Stimulated activated CD4-positive, alpha-beta T cell treated with anti-CD3 and anti-CD28 coated beads, Interleukin-15, amount 100 ng/mL, for 1 hour (primary cell): ENCODE measurements around the gene PLCD3.

Experiments used
- DNase-seq, 2 donors: peaks; one replicate each; pipeline ENCODE4 v3.0.0-alpha.2; 2020; ENCODE audit warnings: low read depth in 1 of 2, low spot score in 1 of 2

PLCD3 gene

DNA sequence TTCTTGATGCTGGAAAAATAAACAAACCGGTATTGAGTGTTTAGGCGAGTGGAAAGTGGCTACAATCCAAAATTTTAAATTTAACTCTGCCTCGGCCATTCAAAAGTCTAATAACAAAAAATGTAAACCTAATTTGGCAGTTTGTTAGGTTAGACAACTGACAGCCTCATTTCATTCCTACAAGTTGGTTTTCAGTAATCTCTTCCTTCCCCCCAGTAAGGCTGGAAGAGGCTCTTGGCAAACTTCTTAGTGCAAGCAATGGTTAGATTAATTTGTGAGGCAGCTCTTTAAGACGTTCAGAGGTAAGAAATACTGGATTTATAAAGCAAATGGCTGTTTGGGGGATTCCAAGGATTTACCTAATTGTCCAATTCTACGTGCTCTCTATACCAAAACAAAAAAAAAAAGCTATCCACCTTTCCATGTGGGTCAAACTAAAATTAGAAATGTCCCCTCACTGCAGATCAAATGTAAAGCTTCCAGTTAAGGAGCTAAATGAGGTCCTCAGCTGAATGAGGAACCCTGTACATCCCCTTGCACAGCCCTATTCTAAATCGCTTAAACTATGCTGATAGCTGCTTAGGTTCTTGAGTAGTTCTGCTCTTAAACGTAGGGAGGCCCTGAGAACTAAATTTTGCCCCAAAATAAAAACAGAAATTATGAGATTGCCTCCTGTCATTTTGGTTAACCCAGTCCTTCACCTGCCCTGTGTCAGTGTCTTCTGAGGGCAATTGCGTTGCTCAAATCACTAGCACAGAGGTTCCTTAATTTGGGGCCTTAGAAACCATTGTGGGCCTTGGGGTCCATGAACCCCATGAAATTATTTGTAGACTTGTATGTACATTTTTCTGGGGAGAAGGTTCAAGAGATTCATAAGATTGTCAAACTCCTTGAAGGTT is 18.8 kb upstream of the PLCD3 start:
- DNase-seq = no peak

DNA sequence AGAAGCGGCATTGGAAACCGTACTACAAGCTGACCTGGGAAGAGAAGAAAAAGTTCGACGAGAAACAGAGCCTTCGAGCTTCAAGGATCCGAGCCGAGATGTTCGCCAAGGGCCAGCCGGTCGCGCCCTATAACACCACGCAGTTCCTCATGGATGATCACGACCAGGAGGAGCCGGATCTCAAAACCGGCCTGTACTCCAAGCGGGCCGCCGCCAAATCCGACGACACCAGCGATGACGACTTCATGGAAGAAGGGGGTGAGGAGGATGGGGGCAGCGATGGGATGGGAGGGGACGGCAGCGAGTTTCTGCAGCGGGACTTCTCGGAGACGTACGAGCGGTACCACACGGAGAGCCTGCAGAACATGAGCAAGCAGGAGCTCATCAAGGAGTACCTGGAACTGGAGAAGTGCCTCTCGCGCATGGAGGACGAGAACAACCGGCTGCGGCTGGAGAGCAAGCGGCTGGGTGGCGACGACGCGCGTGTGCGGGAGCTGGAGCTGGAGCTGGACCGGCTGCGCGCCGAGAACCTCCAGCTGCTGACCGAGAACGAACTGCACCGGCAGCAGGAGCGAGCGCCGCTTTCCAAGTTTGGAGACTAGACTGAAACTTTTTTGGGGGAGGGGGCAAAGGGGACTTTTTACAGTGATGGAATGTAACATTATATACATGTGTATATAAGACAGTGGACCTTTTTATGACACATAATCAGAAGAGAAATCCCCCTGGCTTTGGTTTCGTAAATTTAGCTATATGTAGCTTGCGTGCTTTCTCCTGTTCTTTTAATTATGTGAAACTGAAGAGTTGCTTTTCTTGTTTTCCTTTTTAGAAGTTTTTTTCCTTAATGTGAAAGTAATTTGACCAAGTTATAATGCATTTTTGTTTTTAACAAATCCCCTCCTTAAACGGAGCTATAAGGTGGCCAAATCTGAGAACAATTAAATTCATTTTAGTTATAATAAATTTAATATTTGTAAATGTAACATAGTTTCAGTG is 17.7 kb upstream of the PLCD3 start:
- peak in 1 of 2 donors; percentile 24 for DNase-seq

DNA sequence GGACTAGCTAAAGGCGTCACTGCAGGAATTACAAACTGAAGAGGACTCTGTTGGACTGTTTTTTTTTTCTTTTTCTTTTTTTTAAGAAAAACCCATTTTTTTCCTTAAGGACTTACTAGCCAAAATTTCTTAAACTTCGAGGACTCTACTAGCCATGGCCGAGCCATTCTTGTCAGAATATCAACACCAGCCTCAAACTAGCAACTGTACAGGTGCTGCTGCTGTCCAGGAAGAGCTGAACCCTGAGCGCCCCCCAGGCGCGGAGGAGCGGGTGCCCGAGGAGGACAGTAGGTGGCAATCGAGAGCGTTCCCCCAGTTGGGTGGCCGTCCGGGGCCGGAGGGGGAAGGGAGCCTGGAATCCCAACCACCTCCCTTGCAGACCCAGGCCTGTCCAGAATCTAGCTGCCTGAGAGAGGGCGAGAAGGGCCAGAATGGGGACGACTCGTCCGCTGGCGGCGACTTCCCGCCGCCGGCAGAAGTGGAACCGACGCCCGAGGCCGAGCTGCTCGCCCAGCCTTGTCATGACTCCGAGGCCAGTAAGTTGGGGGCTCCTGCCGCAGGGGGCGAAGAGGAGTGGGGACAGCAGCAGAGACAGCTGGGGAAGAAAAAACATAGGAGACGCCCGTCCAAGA is 16.8 kb upstream of the PLCD3 start:
- DNase-seq = peak; percentile 43 to 57

DNA sequence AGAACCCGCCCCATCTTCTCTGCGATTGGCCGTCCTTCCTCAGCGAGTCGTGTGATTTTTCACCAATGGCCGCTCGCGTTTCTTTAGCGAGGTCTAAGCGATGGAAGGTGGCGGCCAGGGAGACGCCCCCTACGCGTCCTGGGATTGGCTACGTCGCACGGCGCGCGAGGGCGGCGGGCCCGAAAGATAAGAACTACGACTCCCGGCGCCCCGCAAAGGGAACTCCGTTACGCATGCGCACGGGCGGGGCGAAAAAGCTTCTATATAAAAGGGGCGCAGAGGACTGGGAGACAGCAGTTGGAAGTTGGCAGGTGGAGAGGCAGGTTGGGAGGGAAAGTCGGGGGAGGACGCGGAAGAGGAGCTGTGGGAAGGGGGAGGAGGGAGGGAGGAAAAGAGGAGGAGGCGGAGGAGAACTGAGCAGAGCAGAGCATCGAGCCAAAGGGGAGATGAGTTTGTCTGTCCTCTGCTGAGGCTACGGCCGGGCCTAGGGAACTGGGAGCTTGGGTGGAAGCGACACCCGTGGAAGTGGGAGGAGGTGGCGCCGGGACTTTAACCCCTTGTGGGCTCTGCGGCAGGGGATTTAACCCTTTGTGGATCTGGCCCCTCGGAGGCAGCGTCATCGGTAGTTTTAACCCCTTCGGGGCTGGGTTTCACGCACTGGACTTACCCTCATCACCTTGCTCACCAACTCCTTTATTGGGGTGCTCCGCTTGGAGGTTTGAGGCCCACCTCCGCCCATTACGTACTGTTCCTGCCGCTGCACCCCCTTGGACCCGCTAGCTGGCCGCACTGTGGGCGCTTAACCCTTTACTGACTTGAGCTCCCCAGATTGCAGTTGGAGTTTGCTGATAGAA is 16.1 kb upstream of the PLCD3 start, which contains the start of gene HEXIM1:
Gene HEXIM1, plus strand, starts transcription at position 293 of the 854 bp plus-strand sequence. CDS start 716 bp downstream, outside the sequence.
- peak; percentile 98 for DNase-seq

DNA sequence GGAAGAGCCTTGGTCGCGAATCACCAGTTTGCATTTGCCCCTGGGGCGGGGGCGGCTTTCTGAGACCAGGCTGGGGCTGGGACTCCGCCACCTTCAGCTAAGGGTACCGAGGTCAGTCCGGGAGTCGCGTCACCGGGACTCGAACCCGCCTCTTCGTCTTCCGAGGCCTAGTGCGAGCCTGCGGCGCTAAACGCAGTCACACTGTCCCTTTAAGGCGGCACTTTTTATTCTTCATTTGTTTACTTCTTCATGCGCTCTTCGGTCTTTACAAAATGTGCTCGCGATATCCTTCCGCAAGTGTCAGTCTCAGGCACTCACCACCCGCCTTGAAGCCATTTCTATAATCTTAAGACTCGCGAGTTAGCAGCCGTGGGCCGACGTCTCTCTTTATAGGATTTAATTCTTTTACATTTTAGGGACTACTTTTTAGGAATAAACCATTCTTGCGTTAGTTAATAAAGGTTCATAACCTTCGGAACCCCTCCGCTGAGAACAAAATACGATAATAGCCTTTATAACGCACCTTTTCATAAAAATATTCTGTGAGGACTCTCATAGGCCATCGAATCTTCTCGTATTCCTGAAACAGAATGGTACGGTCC is 15.4 kb upstream of the PLCD3 start:
- DNase-seq = peak; percentile 53 to 69

DNA sequence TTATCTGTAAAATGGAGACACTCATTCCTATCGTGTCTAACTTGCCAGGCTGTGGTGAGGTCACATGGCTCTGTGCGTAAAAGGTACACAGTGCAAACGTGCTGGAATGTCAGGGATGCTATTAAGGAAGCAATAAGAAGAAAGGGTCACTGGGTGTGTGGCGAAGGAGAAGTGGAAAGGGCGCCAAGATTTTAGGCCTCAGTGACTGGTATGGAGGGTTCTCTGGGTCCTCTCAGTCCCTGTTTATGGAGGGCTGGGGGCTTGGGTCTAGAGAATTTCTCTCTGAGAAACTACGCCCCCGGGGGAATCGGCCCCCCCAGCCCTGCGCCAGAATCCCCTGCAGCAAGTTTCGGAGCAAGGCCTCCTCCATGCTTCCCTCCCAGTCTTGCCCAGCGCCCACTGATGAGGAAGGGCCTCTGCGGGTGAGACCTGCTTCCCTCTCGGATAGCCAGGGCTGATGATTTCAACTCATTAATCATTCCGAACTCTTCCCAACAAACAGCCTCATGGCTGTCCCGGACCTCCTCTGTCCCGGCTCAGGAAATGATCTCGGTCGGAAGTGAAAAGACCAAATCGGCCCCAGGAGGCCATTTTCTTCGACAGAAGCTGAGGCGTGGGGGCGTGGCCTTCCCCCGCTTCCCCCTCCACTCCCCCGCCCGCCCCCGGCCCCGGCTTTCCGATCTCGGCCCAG is 14.7 kb upstream of the PLCD3 start:
- no peak for DNase-seq

DNA sequence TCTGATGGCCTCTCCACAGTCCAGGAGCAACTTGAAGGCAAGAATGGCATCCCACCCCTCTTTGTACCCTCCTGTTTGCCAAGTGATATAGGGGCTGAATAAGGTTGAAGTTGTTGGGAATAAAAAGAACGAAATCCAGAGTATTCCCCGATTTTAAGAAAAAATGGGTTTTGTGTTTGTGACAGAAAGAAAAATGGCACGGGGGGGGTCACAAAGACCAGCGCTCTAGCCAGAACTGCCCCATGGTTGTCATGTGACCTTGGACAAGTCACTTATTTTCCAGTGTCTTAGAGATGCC is 14.2 kb upstream of the PLCD3 start:
- DNase-seq = no peak

DNA sequence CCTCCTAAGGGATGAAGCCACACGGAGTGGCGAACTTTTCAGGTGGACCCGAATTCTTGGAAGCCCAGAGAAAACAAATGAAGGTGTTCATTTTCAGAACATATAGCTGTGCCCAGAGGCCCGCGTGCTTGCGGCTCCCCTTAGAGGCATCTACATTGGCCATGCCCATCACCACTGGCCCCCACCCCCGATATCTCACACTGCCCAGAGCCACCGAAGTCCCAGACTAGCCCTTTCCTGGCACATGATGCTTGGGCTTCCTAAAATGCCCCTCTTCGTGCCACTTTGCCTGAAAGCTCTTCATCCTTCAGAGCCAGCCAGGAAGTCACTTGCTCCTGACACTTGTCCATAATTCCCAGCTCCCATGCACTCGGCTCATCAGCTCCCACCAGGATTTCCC is 13.9 kb upstream of the PLCD3 start:
- no peak for DNase-seq

DNA sequence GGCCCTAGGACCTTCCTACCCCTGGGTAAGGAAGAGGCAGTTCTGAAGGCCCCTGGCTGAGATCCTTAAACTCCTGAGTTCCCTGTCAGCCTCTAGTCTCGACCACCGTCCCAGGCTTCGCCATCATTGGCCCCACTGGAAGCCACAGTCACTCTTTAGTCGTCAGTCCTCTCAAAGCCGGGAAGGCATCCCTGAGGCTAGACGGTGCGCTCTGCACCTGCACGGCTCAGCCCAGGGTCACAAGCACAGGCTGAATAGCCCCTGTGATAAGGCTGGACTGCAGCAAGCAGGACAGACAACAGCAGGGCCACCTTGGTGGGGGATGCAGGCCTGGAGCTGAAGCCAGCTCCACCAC is 12.7 kb upstream of the PLCD3 start:
- DNase-seq = no peak

DNA sequence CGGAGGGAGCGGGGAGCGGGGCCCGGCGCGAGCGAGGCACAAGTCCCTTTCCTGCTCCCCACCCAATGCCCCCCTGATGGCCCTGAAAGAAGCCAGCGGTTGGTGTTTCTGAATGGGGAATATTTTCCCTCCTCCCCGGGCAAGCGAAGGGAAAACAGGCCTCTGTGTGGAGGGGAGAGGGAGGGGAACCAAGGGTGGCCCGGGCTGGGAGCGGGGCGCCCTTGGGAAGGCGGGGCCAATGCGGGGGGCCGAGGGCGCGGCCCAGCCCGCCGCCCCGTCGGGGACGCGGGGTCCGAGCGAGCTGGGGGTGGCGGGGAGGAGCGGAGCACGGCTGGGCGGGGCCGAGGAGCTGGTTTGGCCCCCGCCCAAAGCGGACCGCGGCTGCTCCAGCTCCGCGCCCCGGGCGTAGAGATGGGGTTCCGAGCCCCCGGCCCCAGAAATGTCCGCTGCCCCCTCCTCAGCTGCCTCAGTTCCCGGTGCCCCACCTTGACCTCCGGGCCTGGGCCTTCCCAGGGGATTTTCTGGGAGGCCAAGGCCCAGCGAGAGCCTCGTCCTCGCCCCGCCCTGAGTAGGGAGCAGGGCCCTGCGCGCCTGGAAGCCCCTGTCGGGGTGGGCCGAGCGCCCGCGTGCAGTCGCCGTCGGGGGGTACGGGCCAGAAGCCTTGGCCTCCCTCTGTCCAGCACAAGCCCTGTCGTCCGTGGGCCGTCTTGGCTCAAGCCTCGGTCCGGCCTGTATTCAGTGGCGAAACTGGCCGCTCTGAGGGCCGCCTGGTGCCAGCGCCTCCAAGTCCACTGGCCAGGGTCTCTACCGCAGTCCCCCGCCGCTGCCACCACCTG is 12.1 kb upstream of the PLCD3 start:
- no peak for DNase-seq

DNA sequence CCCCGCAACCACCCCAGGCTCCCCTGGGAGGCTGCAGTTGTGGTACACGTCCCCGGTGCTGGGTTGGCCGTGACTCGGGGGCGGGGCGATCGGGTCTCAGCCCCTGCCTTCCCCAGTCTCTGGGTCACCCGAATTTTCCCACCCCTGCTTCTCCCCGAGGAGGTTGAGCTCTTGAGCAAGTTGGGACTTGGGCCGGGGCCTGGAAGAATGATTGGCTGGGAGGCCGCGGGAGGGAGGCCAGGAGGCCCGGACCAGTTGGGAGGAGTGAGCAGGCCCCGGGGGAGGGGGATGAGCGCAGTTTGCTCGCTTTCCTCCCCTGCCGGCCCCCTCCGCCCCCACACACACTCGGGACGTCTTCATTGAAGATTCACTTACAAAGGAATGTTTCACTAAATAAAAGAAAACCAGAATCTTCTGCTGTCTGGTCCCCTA is 11.5 kb upstream of the PLCD3 start:
- DNase-seq = no peak

DNA sequence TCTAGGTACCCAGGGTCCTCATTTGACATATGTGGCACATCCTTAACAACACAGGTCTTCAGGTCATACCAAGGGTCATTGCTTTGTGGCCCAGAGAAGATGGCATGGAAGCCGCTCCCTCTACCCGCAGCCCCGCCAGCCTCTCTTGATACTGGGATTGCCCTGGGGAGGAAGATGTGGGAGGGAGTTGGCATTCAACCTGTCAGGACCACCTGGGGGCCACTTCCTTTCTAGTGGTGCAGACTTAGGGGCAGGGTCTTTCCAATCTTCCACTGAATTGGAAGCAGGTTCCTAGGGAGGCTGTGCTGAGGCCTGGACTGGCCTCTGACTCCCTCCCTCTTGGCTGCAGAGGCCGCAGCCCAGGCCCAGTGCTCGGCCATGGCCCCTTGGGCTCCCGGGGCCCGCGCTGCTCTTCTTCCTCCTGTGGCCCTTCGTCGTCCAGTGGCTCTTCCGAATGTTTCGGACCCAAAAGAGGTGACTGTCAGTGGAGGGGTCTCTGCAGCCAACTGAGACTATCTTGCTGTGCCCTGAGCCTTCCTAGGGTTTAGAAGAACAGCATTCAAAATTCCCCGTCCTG is 10.9 kb upstream of the PLCD3 start:
- no peak for DNase-seq

DNA sequence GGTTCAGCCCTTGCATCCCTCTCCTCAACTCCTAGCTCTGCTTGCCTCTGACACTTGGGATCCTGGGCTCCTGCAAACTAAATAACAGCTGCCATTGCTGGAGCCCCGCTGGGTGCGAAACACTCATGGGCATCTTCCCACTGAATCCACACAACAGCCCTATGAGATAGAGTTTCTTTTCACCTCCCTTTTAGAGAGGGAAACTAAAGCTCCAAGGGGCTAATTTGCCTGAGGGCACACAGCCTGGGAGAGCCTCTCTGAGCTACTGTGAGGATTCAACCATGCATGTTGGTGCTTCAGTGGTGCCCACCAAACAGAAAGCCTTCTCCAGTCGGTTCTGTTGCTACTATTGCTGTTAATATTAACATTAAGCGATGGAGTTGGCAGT is 7.2 kb upstream of the PLCD3 start:
- DNase-seq = no peak

DNA sequence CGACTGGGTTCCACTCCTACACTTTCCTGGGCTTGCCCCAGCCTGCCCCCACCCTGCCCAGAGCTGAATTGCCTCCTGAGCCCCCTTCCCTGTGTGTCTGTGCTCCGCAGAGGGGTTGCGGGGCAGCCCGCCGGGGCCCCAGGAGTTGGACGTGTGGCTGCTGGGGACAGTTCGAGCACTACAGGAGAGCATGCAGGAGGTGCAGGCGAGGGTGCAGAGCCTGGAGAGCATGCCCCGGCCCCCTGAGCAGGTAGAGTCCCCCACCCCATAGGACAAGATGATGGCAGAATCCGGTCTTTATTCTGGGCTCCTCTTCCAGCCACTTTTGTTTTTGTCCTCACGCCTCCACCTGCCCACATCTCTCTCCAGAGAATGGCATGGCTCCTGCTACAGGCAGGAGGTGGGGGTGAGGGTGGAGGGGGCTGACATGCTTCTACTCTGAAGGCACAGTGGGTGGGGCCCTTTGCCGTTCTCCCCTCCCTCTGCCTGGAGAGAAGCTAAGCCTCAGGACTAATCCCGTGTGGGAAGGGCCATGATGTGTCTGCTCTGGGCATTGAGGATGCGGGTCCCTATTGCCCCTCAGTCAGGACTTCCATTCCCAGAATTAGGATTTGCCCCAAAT is 6.7 kb upstream of the PLCD3 start:
- no peak for DNase-seq

DNA sequence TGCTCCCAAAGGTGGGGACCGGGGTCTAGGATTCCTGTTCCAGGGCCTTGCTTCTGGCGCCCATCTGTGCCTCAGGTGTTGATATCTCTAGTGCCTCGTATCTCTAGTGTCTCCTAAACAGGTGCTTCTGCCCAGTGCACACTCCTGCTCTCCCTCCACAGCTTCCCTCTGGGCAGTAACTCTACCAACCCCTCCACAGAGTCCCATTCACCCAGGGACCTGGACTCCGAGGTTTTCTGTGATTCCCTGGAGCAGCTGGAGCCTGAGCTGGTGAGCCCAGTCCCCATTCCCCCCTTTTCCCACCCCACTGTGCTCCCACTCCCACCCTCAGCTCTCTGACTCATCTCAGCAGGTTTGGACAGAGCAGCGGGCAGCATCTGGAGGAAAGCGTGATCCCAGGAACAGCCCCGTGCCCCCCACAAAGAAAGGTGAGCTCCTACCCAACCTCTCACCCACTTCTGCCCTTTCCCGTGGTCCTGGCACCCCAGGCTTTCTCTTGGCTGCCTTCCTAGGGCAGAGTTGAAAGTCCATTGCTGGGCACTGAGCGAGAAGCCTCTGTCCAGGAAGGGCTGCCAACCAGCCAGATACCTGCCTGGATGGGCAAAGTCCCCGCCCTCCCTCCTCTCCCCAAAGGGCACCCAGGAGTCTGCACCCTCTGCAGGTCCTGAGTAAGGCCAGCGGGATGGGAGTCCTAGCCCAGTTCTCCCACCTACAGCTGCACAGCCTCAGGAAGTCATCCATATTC is 5.4 kb upstream of the PLCD3 start:
- no peak for DNase-seq

DNA sequence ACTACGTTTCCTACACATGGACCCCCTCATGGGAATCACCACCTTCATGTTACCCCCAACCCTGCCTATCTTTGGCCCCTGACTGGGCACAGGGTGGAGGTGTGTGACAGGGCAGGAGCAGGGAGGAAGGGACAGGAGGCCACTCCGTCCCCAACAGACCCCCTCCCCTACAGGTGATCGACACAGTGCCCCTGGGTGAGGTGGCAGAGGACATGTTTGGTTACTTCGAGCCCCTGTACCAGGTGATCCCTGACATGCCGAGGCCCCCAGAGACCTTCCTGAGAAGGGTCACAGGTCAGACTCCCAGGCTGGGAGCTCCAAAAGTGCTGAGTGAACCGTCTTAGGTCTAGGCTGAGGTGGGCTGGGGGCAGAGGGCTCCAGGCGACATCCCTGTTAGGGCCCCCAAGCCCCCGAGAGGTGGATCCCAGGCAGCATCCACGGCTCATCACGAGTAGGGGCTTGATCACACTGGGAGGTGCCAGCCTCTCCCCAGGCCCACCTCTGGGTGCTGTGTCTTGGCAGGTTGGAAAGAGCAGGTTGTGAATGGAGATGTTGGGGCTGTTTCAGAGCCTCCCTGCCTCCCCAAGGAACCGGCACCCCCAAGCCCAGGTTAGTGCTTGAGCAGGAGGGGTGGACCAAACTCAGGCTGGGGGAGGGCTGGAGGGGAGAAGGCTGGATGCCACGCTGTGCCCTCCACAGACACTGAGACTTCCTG is 4.7 kb upstream of the PLCD3 start:
- no peak for DNase-seq
